ENCODE results near the gene NPPA.

NPPA gene

DNA sequence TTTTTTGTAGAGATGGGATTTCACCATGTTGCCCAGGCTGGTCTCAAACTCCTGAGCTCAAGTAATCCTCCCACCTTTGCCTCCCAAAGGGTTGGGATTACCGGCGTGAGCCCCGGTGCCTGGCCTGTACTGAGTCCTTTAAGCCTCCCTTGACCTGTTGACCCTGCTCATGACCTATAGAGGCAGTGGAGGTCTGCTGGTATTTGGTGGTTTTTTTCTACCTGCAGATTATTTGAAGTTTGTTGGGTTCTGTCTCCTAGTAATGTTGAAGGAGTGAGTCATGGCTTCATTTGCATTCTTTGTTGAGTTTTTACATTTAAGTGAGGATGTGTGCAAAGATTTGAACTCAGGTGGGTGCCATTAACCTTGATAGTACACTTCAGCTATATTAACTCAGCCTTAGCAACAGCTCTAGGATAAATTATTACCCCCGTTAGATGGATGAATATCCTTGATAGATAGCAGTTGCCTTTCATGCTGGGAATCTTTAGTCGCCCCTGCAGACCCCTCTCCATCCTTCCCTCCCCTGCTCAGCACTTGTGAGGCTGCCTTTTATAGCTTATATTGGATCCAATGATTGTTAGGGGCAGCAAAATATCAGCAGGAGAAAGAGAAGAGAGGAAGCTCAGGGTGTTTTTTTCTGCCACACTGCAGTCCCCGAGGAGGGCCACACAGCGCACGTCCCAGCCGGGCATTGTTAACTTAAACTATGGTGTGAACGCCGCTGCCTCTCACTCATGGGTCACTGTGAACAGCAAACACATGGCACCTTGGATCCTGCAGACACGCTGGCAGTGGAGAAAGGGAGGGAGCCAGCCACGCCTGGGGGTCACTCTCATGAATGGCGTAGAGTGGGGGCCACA is 26.0 kb upstream of the NPPA start:
- no peak for DNase-seq

DNA sequence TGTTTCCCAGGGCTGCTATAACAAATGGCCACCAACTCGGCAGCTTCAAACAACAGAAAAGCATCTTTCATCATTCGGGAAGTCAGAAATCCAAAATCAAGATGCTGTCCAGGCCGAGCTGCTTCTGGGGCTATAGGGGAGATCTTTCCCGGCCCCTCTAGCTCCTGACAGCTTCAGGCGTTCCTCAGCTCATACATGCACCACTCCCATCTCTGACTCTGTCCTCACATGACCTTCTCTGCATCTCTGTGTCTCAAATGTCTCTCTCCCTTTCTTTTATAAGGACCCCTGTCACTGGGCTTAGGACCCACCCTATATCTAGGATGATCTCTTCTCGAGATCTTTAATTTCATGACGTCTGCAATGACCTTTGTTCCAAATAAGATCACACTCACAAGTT is 25.0 kb upstream of the NPPA start:
- DNase-seq: no peak

DNA sequence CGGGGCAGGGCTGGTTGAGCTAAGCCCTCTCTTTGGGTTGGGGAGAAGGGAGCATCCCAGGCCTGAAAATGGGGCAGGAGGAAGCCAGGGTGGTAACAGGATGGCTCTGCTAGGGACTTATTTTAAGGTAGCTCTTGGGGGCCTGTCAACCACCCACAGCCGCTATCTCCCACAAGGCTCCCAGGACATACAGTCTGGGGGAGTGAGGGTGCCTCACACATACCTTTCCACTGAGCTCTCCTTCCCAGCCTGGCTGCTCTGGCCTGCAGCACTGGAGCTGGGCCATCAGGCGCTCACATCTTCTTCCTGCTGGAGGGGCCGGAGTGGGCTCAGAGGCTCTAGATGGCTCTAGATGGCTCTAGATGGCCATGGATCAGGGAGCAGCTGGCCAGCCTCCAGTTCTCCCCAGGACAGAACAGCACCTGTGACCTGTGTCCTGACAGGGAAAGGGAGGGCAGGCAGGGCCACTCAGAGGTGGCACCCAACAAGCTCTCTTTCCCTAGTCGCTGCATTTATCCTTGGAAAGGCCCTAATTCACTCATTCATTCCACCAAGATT is 22.1 kb upstream of the NPPA start:
- no peak for DNase-seq

DNA sequence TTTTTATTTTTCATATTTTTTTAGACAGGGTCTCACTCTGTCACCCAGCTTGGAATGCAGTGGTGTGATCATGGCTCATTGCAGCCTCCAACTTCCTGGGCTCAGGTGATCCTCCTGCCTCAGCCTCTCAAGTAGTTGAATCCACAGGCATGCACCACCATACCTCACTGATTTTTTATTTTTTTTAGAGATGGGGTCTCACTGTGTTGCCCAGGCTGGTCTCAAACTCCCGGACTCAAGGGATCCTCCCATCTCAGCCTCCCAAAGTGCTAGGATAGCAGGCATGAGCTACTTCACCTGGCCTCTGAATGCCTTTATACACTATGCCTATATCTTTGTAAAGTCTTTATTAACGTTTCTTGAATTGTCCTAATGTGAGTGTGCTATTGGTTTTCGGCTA is 21.5 kb upstream of the NPPA start:
- DNase-seq: no peak

GRCh38 chr1:11868331-11868980 is 20.9 kb upstream of the NPPA start:
- no peak for DNase-seq

GRCh38 chr1:11862890-11863289 is 15.3 kb upstream of the NPPA start:
- no peak for DNase-seq

DNA sequence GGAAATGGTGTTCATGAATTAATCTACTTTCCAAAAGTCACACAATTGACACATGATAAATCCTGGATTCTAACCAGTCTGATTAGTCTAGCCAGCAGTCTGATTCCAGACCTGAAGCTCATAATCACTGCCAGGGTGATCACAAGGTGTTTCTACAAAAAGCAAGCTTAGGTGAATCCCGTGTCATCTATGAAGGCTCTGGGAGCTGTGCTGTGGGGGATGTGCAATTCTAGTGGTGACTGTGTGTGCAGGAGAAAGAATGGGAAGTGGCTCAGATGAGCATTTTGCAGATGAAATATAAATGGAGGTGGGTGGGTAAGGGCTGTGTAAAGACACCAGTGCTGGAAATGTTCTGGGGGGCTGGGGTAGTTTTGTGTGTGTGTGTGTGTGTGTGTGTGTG is 13.0 kb upstream of the NPPA start:
- no peak for DNase-seq

- no peak for DNase-seq
Observed at GRCh38 chr1:11860083-11860482, 12.5 kb upstream of the NPPA start.

- no peak for DNase-seq
Observed at GRCh38 chr1:11858968-11859871, 11.6 kb upstream of the NPPA start.

GRCh38 chr1:11858613-11858967 is 11.0 kb upstream of the NPPA start, which contains the start of gene NPPB:
NPPB (minus strand) TSS chr1:11858945; CDS start chr1:11858833, 112 bp downstream.
- no peak for DNase-seq

DNA sequence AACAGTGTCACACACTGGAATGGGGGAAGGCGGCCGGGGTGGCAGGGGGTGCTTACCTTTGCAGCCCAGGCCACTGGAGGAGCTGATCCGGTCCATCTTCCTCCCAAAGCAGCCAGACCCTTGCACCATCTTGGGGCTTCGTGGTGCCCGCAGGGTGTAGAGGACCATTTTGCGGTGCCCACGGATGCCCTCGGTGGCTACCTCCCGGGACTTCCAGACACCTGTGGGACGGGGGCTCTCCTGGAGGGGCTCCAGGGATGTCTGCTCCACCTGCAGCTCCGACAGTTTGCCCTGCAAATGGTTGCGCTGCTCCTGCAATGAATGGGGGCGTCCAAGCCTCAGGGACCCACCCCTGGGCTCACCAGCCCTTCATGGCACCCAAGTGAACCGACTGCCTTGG is 10.6 kb upstream of the NPPA start:
- DNase-seq: no peak

DNA sequence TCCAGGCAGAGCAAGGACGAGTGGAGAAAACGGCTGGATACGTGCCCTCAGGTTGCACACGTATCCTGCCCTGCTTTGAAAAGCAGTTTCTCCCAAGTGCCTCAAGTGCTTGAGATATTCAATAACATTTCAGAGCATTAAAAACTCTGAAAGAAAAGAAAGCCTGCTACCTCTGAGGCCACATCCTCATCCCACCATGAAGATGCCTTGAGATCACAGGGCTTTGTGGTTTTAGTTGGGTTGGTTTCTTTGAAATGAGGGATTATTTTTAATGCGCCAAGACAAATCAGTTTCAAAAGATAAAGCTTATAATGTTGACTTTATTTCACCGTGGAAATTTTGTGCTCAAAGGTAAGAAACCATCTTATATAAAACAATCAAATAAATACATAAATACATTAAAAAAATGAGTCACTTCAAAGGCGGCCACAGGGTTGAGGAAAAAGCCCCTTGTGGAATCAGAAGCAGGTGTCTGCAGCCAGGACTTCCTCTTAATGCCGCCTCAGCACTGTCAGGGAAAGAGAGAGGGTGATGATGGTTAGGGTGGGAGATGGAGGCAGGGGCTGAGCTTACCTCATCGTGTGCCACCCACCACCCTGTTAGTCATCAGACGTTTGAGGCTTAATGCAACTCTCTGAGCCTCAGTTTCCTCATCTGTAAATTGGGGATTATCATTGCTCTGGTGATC is 9.7 kb upstream of the NPPA start:
- no peak for DNase-seq

DNA sequence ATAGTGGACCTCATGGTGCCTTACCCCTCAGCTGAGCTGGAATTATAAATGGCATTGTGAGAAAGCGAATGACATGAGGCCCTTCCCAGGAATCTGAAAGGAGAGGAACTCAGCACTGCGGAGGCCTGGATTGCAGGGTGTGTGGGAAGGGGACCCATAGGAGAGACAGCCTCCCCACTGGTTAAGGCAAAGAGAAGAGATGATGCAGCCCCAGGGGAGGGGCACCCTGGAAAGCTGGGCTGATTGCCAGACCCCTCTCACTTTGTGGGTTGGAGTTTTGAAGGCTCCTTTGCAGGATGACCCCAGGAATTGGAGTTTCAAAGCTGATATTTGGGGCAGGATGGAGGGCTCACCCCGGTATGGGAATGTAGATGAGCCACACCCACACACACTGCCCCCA is 9.1 kb upstream of the NPPA start:
- no peak for DNase-seq

GRCh38 chr1:11855430-11855829 is 7.8 kb upstream of the NPPA start:
- no peak for DNase-seq

- no peak for DNase-seq
Observed at GRCh38 chr1:11854519-11854918, 6.9 kb upstream of the NPPA start.

DNA sequence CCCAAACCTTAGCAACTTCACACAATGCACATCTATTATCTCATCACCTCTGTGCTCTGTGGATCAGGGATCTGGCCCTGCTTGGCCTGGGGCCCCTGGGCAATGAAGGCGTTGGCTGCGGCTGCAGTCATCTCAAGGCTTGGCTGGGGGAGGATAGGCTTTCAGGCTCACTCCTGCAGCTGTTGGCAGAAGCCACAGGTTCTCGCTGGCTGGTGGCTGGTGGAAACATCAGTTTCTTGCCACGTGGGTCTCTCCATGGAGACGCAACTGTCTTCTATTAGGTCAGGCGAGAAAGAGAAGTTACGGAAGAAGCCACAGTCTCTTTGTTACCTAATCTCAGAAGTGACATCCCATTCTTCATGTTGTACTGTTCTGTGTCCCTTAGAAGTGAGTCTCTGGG is 3.6 kb upstream of the NPPA start:
- DNase-seq: no peak

DNA sequence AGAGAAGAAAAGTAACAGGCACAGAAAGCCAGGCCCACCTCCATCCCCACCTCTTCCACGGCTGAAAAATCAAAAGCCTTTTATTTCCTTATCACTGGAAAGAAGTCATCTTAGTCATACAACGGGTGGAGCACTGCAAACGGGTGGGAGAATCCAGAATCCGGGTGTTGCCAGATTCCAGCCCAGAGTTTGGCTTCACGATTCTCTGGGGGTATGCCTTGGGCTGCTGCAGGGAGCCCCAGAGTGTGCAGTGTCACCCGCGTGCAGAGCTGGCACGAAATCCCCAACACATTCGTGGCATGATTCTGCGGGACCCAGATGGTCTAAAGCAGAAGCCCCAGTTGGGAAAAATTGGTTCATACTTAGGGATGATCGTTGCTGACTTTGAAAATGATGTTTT is 2.6 kb upstream of the NPPA start:
- no peak for DNase-seq

- DNase-seq: no peak
Observed at GRCh38 chr1:11848373-11848700, 754 bp upstream of the NPPA start.

DNA sequence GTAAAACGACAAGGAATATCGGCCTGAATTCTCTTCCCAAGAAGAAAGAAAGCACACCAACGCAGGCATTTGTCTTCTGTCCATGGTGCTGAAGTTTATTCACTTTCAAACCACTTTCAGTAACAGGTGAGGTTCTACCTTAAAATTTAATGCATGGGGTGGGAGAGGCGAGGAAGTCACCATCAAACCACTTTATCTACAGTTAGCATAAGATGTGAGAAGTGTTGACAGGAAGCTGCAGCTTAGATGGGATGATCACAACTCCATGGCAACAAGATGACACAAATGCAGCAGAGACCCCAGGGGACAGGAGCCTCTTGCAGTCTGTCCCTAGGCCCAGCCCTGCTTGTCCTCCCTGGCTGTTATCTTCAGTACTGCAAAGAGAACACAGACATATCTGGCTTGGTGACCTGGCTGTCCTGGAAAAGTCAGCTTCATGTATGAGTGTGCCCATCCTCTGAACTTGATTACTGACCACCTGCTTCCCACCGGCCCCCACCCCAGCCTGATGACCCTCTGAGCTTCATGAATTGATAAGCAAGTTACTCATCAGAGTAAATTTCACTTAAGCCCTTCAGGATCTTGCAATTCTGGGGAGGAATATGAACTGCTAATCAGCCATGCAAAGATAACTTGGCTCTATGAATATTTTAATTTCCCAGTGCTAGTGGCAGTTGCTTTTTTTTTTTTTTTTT is 1.8 kb downstream of the NPPA start:
- no peak for DNase-seq

GRCh38 chr1:11842154-11843041 is 5.2 kb downstream of the NPPA start:
- no peak for DNase-seq
